K562 (cell line): ENCODE data around the gene RNASE4. TPM values are rescaled to one million over a fixed set of nuclear protein-coding genes. Genes with fewer than 3 reads are reported as not detected.

Experiments
- CREBBP ChIP-seq: IDR thresholded peaks from one replicate; pipeline ENCODE4 v1.6.1; 2012; ENCODE audit warnings: low read depth, mild to moderate bottlenecking, control low read depth, inconsistent platforms, low read length
- ETS1 ChIP-seq: conservative IDR thresholded peaks from 2 replicates; pipeline ENCODE4 v1.6.1; 2011; ENCODE audit warnings: low read depth, mild to moderate bottlenecking, low read length; ENCODE audit not compliant: control insufficient read depth
- FOSL1 ChIP-seq: fragments of 200-800 bp; sonication (Bioruptor generic); conservative IDR thresholded peaks from 2 replicates; pipeline ENCODE4 v1.6.1; 2016; ENCODE audit warnings: missing genetic modification characterization, missing compliant biosample characterization
- ILF3 ChIP-seq: fragments of 450-650 bp; IDR thresholded peaks from 2 replicates; pipeline ENCODE4 v1.6.1; 2018; ENCODE audit warnings: antibody characterized with exemption, mild to moderate bottlenecking, moderate library complexity, borderline replicate concordance
- JUN ChIP-seq, 2 experiments: sonication (generic) in 1 of 2; formaldehyde crosslinking in 1 of 2; IDR thresholded peaks; 2 replicates each; pipeline versions ENCODE4 v1.6.1 to v1.8.0; 2012 to 2022; ENCODE audit warnings: borderline replicate concordance in 2 of 2, mild to moderate bottlenecking in 2 of 2, improper control_type of control experiment in 1 of 2, low read depth in 1 of 2, low read length in 1 of 2, missing genetic modification reagents in 1 of 2
- KAT7 ChIP-seq: sonication (generic); formaldehyde crosslinking; IDR thresholded peaks from 2 replicates; pipeline ENCODE4 v1.8.0; 2022; ENCODE audit warnings: missing genetic modification reagents, mild to moderate bottlenecking, borderline replicate concordance
- SRF ChIP-seq, 2 experiments: fragments of 250-450, 450-650 bp in 1 of 2; sonication (Bioruptor Pico) in 1 of 2; sonication (generic) in 1 of 2; formaldehyde crosslinking; IDR thresholded peaks; 2 replicates each; pipeline versions ENCODE4 v1.5.0 to v1.5.1; 2020 to 2022; ENCODE audit warnings: mild to moderate bottlenecking in 1 of 2, missing genetic modification reagents in 1 of 2
- TAL1 ChIP-seq: fragments of 450-650 bp; IDR thresholded peaks from 2 replicates; pipeline ENCODE4 v1.6.1; 2016; ENCODE audit warnings: mild to moderate bottlenecking
- ZKSCAN8 ChIP-seq: fragments of 200-800 bp; sonication (Bioruptor generic); IDR thresholded peaks from 2 replicates; pipeline ENCODE4 v1.6.1; 2016; ENCODE audit warnings: missing genetic modification characterization, missing compliant biosample characterization
- ZNF121 ChIP-seq: sonication (generic); formaldehyde crosslinking; conservative IDR thresholded peaks from 2 replicates; pipeline ENCODE4 v1.8.0; 2022; ENCODE audit warnings: missing genetic modification reagents
- ZNF311 ChIP-seq: fragments of 250-450 bp; sonication (Bioruptor Pico); IDR thresholded peaks from 2 replicates; pipeline ENCODE4 v1.4.0; 2020; ENCODE audit warnings: mild to moderate bottlenecking, moderate library complexity
- ZNF384 ChIP-seq: IDR thresholded peaks from 2 replicates; pipeline ENCODE4 v1.6.1; 2012; ENCODE audit warnings: low read depth, low read length, improper control_type of control experiment
- polyA plus RNA-seq, 8 experiments: library from polyadenylated mRNA; depleted of rRNA in 4 of 8; stranded (reverse) in 5 of 8; unstranded in 3 of 8; fragments of >200 nt; fragmentation: Nextera tagmentation in 2 of 8; fragmentation: Illumina TruSeq in 1 of 8; extraction: Ambion mirVana in 2 of 8; extraction: Trizol in 1 of 8; gene quantifications; 2 replicates each; pipeline versions ENCODE4 v1.2.1 to v1.2.3, GENCODE V29; 2011 to 2014; ENCODE audit warnings: inconsistent platforms in 1 of 8, missing spikeins in 1 of 8
- total RNA-seq, 7 experiments: library from RNA; depleted of rRNA in 6 of 7; stranded (reverse); fragments of >200 nt in 6 of 7; fragmentation: Illumina TruSeq in 2 of 7; extraction: Trizol in 2 of 7; gene quantifications; 2 replicates each; pipeline versions ENCODE4 v1.2.1 to v1.2.3, GENCODE V29; 2011 to 2021; ENCODE audit warnings: low replicate concordance in 1 of 7
- TF ChIP-seq, protein P1 (sequence below): sonication (generic); formaldehyde crosslinking; IDR thresholded peaks from 2 replicates; pipeline ENCODE4 v1.8.0; 2022; ENCODE audit warnings: mild to moderate bottlenecking, missing genetic modification reagents
- TF ChIP-seq, protein P2 (sequence below): fragments of 250-450 bp; sonication (Bioruptor Pico); IDR thresholded peaks from 2 replicates; pipeline ENCODE4 v1.5.0; 2022; ENCODE audit warnings: mild to moderate bottlenecking
- TF ChIP-seq, protein P3 (sequence below): IDR thresholded peaks from 2 replicates; pipeline ENCODE4 v1.6.1; 2016; ENCODE audit warnings: missing genetic modification characterization, missing compliant biosample characterization

RNASE4 gene
- total and polyA plus RNA-seq, 9 of the 15 experiments (the other 6 are each of a cell fraction or from before 2014, with no cell fraction given): 0.09 to 0.22 (median 0.13) TPM; not detected in 2

- TF ChIP-seq ZNF121 (CRISPR knock-in tag) (no peak), JUN (IDR thresholded peaks at IDR 0.05; ENCODE audit: borderline replicate concordance, low read depth, low read length) (0 out of 2 replicates have a peak, but pooled peaks have one; percentile 19), JUN (CRISPR knock-in tag; IDR thresholded peaks at IDR 0.05; ENCODE audit: borderline replicate concordance) (no peak), ETS1 (peak; percentile 84), CREBBP (no peak), FOSL1 (tag) (peak; percentile 8), ZKSCAN8 (CRISPR knock-in tag) (no peak), TAL1 (0 out of 2 replicates have a peak, but pooled peaks have one; percentile 13), SRF (CRISPR knock-in tag; IDR thresholded peaks at IDR 0.05) (no peak), KAT7 (0 out of 2 replicates have a peak, but pooled peaks have one; percentile 6), ZNF311 (CRISPR knock-in tag) (no peak), ILF3 (no peak), ZNF384 (peak; percentile 13; the same call in 1 of the 2 replicates)
- TF ChIP-seq, protein P1, sequence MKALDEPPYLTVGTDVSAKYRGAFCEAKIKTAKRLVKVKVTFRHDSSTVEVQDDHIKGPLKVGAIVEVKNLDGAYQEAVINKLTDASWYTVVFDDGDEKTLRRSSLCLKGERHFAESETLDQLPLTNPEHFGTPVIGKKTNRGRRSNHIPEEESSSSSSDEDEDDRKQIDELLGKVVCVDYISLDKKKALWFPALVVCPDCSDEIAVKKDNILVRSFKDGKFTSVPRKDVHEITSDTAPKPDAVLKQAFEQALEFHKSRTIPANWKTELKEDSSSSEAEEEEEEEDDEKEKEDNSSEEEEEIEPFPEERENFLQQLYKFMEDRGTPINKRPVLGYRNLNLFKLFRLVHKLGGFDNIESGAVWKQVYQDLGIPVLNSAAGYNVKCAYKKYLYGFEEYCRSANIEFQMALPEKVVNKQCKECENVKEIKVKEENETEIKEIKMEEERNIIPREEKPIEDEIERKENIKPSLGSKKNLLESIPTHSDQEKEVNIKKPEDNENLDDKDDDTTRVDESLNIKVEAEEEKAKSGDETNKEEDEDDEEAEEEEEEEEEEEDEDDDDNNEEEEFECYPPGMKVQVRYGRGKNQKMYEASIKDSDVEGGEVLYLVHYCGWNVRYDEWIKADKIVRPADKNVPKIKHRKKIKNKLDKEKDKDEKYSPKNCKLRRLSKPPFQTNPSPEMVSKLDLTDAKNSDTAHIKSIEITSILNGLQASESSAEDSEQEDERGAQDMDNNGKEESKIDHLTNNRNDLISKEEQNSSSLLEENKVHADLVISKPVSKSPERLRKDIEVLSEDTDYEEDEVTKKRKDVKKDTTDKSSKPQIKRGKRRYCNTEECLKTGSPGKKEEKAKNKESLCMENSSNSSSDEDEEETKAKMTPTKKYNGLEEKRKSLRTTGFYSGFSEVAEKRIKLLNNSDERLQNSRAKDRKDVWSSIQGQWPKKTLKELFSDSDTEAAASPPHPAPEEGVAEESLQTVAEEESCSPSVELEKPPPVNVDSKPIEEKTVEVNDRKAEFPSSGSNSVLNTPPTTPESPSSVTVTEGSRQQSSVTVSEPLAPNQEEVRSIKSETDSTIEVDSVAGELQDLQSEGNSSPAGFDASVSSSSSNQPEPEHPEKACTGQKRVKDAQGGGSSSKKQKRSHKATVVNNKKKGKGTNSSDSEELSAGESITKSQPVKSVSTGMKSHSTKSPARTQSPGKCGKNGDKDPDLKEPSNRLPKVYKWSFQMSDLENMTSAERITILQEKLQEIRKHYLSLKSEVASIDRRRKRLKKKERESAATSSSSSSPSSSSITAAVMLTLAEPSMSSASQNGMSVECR: no peak
- TF ChIP-seq, protein P2, sequence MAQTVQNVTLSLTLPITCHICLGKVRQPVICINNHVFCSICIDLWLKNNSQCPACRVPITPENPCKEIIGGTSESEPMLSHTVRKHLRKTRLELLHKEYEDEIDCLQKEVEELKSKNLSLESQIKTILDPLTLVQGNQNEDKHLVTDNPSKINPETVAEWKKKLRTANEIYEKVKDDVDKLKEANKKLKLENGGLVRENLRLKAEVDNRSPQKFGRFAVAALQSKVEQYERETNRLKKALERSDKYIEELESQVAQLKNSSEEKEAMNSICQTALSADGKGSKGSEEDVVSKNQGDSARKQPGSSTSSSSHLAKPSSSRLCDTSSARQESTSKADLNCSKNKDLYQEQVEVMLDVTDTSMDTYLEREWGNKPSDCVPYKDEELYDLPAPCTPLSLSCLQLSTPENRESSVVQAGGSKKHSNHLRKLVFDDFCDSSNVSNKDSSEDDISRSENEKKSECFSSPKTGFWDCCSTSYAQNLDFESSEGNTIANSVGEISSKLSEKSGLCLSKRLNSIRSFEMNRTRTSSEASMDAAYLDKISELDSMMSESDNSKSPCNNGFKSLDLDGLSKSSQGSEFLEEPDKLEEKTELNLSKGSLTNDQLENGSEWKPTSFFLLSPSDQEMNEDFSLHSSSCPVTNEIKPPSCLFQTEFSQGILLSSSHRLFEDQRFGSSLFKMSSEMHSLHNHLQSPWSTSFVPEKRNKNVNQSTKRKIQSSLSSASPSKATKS: no peak
- TF ChIP-seq, protein P3, sequence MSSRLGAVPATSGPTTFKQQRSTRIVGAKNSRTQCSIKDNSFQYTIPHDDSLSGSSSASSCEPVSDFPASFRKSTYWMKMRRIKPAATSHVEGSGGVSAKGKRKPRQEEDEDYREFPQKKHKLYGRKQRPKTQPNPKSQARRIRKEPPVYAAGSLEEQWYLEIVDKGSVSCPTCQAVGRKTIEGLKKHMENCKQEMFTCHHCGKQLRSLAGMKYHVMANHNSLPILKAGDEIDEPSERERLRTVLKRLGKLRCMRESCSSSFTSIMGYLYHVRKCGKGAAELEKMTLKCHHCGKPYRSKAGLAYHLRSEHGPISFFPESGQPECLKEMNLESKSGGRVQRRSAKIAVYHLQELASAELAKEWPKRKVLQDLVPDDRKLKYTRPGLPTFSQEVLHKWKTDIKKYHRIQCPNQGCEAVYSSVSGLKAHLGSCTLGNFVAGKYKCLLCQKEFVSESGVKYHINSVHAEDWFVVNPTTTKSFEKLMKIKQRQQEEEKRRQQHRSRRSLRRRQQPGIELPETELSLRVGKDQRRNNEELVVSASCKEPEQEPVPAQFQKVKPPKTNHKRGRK: no peak
Measured at GRCh38 chr14:20683125-20683890, 1.1 kb upstream of the RNASE4 start (continued).
